ENCODE measurements around the gene LIX1. TPM values are rescaled to one million over a fixed set of nuclear protein-coding genes. Genes with fewer than 3 reads are reported as not detected.

LIX1 gene
- total and polyA plus RNA-seq, 2 of the 13 experiments (the other 11 are each of a cell fraction or from before 2014, with no cell fraction given) = not detected

DNA sequence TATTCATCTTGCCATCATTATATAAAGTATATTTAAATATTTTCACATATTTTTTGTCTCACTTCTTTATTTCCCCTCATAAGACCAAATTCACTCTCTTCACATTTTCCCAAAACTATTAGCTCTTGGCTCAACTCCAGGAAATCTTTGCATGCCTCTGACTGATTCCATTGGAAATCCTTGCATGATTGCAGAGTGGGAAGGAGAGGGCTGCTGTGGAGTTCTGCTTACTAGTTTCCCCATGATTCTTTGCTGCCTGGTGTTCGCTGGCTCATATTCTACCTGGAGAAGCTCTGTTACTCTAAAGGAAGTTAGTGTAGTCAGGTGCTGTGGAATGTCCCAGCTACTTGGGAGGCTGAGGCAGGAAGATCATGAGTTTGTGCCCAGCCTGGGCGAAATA, 41.9 kb downstream of the LIX1 start:
- POLR2A ChIA-PET = no interaction called here
- ATAC-seq = no peak
- Histone ChIP-seq H3K4me1 (ENCODE audit: insufficient read depth, low read length) (no peaks in the 10 kb centered on the region), H3K9me3 (ENCODE audit: low read length) (no peaks in the 10 kb centered on the region), H3K79me2 (ENCODE audit: insufficient read depth, low read length) (no peaks in the 10 kb centered on the region), H3K4me2 (ENCODE audit: low read depth, low read length) (no peak overlapping the region), H3K27ac (ENCODE audit: extremely low read length, insufficient read depth, low read length) (no peak overlapping the region), H3K4me3 (replicated peaks in 1 of 3; ENCODE audit: insufficient read depth in 1 of 3, low read depth in 2 of 3, low read length in 3 of 3) (no peak overlapping the region), H3K9ac (ENCODE audit: insufficient read depth, low read depth, low read length) (no peak overlapping the region), H3K27me3 (ENCODE audit: control insufficient read depth in 1 of 2, insufficient read depth in 2 of 2, low read length in 2 of 2) (peaks cover 0 to 2% of the 10 kb centered on the region in 2 experiments; a peak in 1 of 5 replicates), H4K20me1 (ENCODE audit: insufficient read depth, low read length) (no peaks in the 10 kb centered on the region), H3K36me3 (replicated peaks in 1 of 2; ENCODE audit: control insufficient read depth in 1 of 2, insufficient read depth in 2 of 2, low read length in 2 of 2) (no peaks in the 10 kb centered on the region), H2AFZ (ENCODE audit: low read length) (no peak overlapping the region)
- intact Hi-C loops (cut with micrococcal nuclease; ENCODE audit: unreplicated experiment) = no loop called here
- no peak for FAIRE-seq
- CTCF ChIA-PET (ENCODE audit: low intra/inter-chr PET ratio, low total read pairs) = no interaction called here
- in situ Hi-C loops (cut with HindIII; ENCODE audit: extremely low pct_ligation_motif_present, low pct_unique_long_range_greater_than_20kb) = no loop called here
- WGBS (ENCODE audit: low lambda C conversion rate) = 29% methylated on average over 2 of the region's 2 CpGs
- DNase-seq (ENCODE audit: low spot score) = no peak
- no TSS peak for BruUV-seq (replicated peaks)
- TF ChIP-seq ZNF558 (CRISPR knock-in tag; IDR thresholded peaks at IDR 0.05; ENCODE audit: borderline replicate concordance) (no peak), RCOR2 (CRISPR knock-in tag; IDR thresholded peaks at IDR 0.05) (no peak), ZNF317 (CRISPR knock-in tag; IDR thresholded peaks at IDR 0.05) (no peak), ZNF674 (CRISPR knock-in tag; IDR thresholded peaks at IDR 0.05; ENCODE audit: low read depth) (no peak), ZNF766 (CRISPR knock-in tag; IDR thresholded peaks at IDR 0.05; ENCODE audit: borderline replicate concordance) (no peak), ZNF431 (CRISPR knock-in tag; IDR thresholded peaks at IDR 0.05; ENCODE audit: borderline replicate concordance, low read depth) (no peak), ZNF614 (CRISPR knock-in tag; IDR thresholded peaks at IDR 0.05; ENCODE audit: borderline replicate concordance) (no peak), ARNTL (CRISPR knock-in tag; IDR thresholded peaks at IDR 0.05) (no peak), ZNF652 (CRISPR knock-in tag; IDR thresholded peaks at IDR 0.05; ENCODE audit: borderline replicate concordance, low read depth) (no peak), ATF1 (CRISPR knock-in tag; IDR thresholded peaks at IDR 0.05) (no peak), ISX (CRISPR knock-in tag; conservative IDR thresholded peaks at IDR 0.05) (no peak), ZNF484 (CRISPR knock-in tag; IDR thresholded peaks at IDR 0.05; ENCODE audit: borderline replicate concordance, low read depth) (no peak)
- TF ChIP-seq, protein P1, sequence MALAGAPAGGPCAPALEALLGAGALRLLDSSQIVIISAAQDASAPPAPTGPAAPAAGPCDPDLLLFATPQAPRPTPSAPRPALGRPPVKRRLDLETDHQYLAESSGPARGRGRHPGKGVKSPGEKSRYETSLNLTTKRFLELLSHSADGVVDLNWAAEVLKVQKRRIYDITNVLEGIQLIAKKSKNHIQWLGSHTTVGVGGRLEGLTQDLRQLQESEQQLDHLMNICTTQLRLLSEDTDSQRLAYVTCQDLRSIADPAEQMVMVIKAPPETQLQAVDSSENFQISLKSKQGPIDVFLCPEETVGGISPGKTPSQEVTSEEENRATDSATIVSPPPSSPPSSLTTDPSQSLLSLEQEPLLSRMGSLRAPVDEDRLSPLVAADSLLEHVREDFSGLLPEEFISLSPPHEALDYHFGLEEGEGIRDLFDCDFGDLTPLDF (CRISPR knock-in tag; IDR thresholded peaks at IDR 0.05) = no peak
- TF ChIP-seq, protein P2, sequence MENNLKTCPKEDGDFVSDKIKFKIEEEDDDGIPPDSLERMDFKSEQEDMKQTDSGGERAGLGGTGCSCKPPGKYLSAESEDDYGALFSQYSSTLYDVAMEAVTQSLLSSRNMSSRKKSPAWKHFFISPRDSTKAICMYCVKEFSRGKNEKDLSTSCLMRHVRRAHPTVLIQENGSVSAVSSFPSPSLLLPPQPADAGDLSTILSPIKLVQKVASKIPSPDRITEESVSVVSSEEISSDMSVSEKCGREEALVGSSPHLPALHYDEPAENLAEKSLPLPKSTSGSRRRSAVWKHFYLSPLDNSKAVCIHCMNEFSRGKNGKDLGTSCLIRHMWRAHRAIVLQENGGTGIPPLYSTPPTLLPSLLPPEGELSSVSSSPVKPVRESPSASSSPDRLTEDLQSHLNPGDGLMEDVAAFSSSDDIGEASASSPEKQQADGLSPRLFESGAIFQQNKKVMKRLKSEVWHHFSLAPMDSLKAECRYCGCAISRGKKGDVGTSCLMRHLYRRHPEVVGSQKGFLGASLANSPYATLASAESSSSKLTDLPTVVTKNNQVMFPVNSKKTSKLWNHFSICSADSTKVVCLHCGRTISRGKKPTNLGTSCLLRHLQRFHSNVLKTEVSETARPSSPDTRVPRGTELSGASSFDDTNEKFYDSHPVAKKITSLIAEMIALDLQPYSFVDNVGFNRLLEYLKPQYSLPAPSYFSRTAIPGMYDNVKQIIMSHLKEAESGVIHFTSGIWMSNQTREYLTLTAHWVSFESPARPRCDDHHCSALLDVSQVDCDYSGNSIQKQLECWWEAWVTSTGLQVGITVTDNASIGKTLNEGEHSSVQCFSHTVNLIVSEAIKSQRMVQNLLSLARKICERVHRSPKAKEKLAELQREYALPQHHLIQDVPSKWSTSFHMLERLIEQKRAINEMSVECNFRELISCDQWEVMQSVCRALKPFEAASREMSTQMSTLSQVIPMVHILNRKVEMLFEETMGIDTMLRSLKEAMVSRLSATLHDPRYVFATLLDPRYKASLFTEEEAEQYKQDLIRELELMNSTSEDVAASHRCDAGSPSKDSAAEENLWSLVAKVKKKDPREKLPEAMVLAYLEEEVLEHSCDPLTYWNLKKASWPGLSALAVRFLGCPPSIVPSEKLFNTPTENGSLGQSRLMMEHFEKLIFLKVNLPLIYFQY (CRISPR knock-in tag; IDR thresholded peaks at IDR 0.05; ENCODE audit: borderline replicate concordance) = no peak
